Naive thymus-derived CD4-positive, alpha-beta T cell (primary cell): Measurements from ENCODE around the gene OVOL1. TPM values are rescaled to one million over a fixed set of nuclear protein-coding genes. Genes with fewer than 3 reads are reported as not detected.

Experiments used
- ATAC-seq: fragments of 150-1000 bp; cut with Tn5 transposase; 2 replicates; pipeline ENCODE4 v1.10.0; 2021; ENCODE audit warnings: mild to moderate bottlenecking, moderate library complexity
- CTCF ChIA-PET: fragments of 350-600 bp; sonication (Branson Sonifier 250); formaldehyde crosslinking; loops from one replicate; lab custom pipeline; 2021; ENCODE audit warnings: antibody characterized with exemption; lab: Charles Lee
- POLR2A ChIA-PET: fragments of 350-600 bp; sonication (Branson Sonifier 250); formaldehyde crosslinking; loops from one replicate; lab custom pipeline; 2021; ENCODE audit warnings: antibody characterized with exemption, inconsistent platforms; lab: Charles Lee
- DNase-seq, 9 donors: peaks; one replicate each; pipeline versions ENCODE4 v3.0.0 to v3.0.0-alpha.2; 2020 to 2022; ENCODE audit warnings: mixed read lengths in 1 of 9
- H3K27ac ChIP-seq: one replicate; pipeline ENCODE4 v1.7.0; 2013; ENCODE audit warnings: mild to moderate bottlenecking, low read depth, low read length, moderate library complexity
- H3K27me3 ChIP-seq, 2 donors: one replicate each; pipeline ENCODE4 v1.7.0; 2013; ENCODE audit warnings: low read length in 2 of 2, mild to moderate bottlenecking in 2 of 2, moderate library complexity in 2 of 2; ENCODE audit not compliant: control insufficient read depth in 2 of 2, insufficient read depth in 2 of 2
- H3K36me3 ChIP-seq, 3 experiments: 1 replicate in 2 of 3; 2 replicates in 1 of 3; pipeline ENCODE4 v1.7.0; 2013; ENCODE audit warnings: low read length in 3 of 3, mild to moderate bottlenecking in 3 of 3, moderate library complexity in 1 of 3; ENCODE audit not compliant: insufficient read depth in 3 of 3, control insufficient read depth in 2 of 3
- H3K4me1 ChIP-seq, 2 donors: one replicate each; pipeline ENCODE4 v1.7.0; 2013; ENCODE audit warnings: low read length in 2 of 2, mild to moderate bottlenecking in 2 of 2, moderate library complexity in 1 of 2; ENCODE audit not compliant: control insufficient read depth in 2 of 2, insufficient read depth in 2 of 2
- H3K4me3 ChIP-seq: 2 replicates; pipeline ENCODE4 v1.7.0; 2013; ENCODE audit warnings: mild to moderate bottlenecking, low read length
- H3K9me3 ChIP-seq, 3 experiments: 1 replicate in 2 of 3; 2 replicates in 1 of 3; pipeline ENCODE4 v1.7.0; 2013; ENCODE audit warnings: low read length in 3 of 3; ENCODE audit not compliant: control insufficient read depth in 2 of 3
- H3K27ac Mint-ChIP-seq, 9 donors: one replicate each; pipeline ENCODE4 v1.8.0; 2020 to 2022; ENCODE audit warnings: mixed read lengths in 9 of 9, mild to moderate bottlenecking in 8 of 9, moderate library complexity in 5 of 9, inconsistent platforms in 2 of 9
- H3K27me3 Mint-ChIP-seq, 5 donors: one replicate each; pipeline ENCODE4 v1.8.0; 2021 to 2022; ENCODE audit warnings: mixed read lengths in 5 of 5, mild to moderate bottlenecking in 1 of 5
- H3K36me3 Mint-ChIP-seq, 5 donors: one replicate each; pipeline ENCODE4 v1.8.0; 2020 to 2022; ENCODE audit warnings: mixed read lengths in 5 of 5, mild to moderate bottlenecking in 3 of 5, inconsistent platforms in 1 of 5
- H3K4me1 Mint-ChIP-seq, 7 donors: one replicate each; pipeline ENCODE4 v1.8.0; 2020 to 2022; ENCODE audit warnings: mixed read lengths in 7 of 7, mild to moderate bottlenecking in 3 of 7, inconsistent platforms in 1 of 7
- H3K4me3 Mint-ChIP-seq, 10 donors: one replicate each; pipeline ENCODE4 v1.8.0; 2020 to 2022; ENCODE audit warnings: mild to moderate bottlenecking in 10 of 10, mixed read lengths in 10 of 10, moderate library complexity in 6 of 10, inconsistent platforms in 2 of 10
- H3K9me3 Mint-ChIP-seq, 11 donors: one replicate each; pipeline ENCODE4 v1.8.0; 2020 to 2022; ENCODE audit warnings: mixed read lengths in 11 of 11, mild to moderate bottlenecking in 4 of 11, inconsistent platforms in 1 of 11, moderate library complexity in 1 of 11
- intact Hi-C, 2 donors: fragments of 100-400 bp; cut with micrococcal nuclease; formaldehyde crosslinking; loops; one replicate each; pipeline ENCODE4 v1.15.1; 2023
- polyA plus RNA-seq, 2 donors: library from polyadenylated mRNA; unstranded; fragments of 300-500 nt; fragmentation: Illumina TruSeq; gene quantifications; one replicate each; pipeline ENCODE4 v1.2.3, GENCODE V29; 2021
- total RNA-seq, 6 experiments: library from RNA in 5 of 6; stranded (reverse) in 5 of 6; gene quantifications; 1 replicate in 5 of 6; 2 replicates in 1 of 6; pipeline ENCODE4 v1.2.3 and lab custom pipeline; 2021 to 2026

The OVOL1 gene
- total and polyA plus RNA-seq, 7 experiments from 2014 or later: not detected

GRCh38 chr11:65790104-65790901, 3.4 kb downstream of the OVOL1 start:
- no peak for DNase-seq
- Histone ChIP-seq H3K4me3 (no peak overlapping the region), H3K27ac (no peak overlapping the region), H3K4me1 (peaks cover 15 to 19% of the 10 kb centered on the region in 2 donors), H3K9me3 (no peaks in the 10 kb centered on the region), H3K27me3 (peaks cover 10 to 12% of the 10 kb centered on the region in 2 donors), H3K36me3 (no peaks in the 10 kb centered on the region)
- Mint-ChIP-seq H3K9me3 (peaks cover 0 to 2% (median 0%) of the 10 kb centered on the region in 11 donors), H3K36me3 (peaks cover 0 to 4% (median 0%) of the 10 kb centered on the region in 5 donors), H3K27ac (peak overlapping the region in 1 of 9 donors; percentile 76), H3K4me3 (no peak overlapping the region), H3K27me3 (peaks cover 27 to 38% (median 34%) of the 10 kb centered on the region in 5 donors), H3K4me1 (peaks cover 7 to 29% (median 19%) of the 10 kb centered on the region in 7 donors)
- intact Hi-C loops: no loop called here
- ChIA-PET CTCF (interaction anchor here (0.6 to 1.2 kb wide), 3 partner anchors 12 to 411 kb away, joined by 3 to 6 read pairs (median 3); no protein-coding TSS in a partner anchor), POLR2A (interaction anchor here (0.9 kb wide), 1 partner anchor 10 kb away, joined by 3 read pairs; the partner anchor contains the start of gene AP5B1)
- ATAC-seq: no peak

- DNase-seq: no peak
- ChIA-PET CTCF (interaction anchor here (0.6 kb wide), 2 partner anchors 12 to 411 kb away, joined by 3 read pairs; no protein-coding TSS in a partner anchor), POLR2A (interaction anchor here (0.8 to 0.9 kb wide), 2 partner anchors 11 to 67 kb away, joined by 3 read pairs; partner anchors contain the start of gene AP5B1)
- no peak for ATAC-seq
- Histone ChIP-seq H3K27ac (no peak overlapping the region), H3K4me3 (no peak overlapping the region), H3K36me3 (no peaks in the 10 kb centered on the region), H3K27me3 (peaks cover 10 to 12% of the 10 kb centered on the region in 2 donors), H3K9me3 (no peaks in the 10 kb centered on the region), H3K4me1 (peaks cover 10 to 11% of the 10 kb centered on the region in 2 donors)
- H3K27me3 Mint-ChIP-seq: peaks cover 22 to 33% (median 26%) of the 10 kb centered on the region in 5 donors
- peak overlapping the region in 1 of 9 donors; percentile 76 for H3K27ac Mint-ChIP-seq
- H3K4me3 Mint-ChIP-seq: no peak overlapping the region
- peaks cover 0 to 2% (median 0%) of the 10 kb centered on the region in 5 donors for H3K36me3 Mint-ChIP-seq
- H3K4me1 Mint-ChIP-seq: peaks cover 0 to 29% (median 11%) of the 10 kb centered on the region in 7 donors
- peaks cover 0 to 2% (median 0%) of the 10 kb centered on the region in 11 donors for H3K9me3 Mint-ChIP-seq
- intact Hi-C loops: no loop called here
Measured at GRCh38 chr11:65790902-65791650, 4.2 kb downstream of the OVOL1 start.

- Histone ChIP-seq H3K9me3 (no peaks in the 10 kb centered on the region), H3K27me3 (peaks cover 10 to 12% of the 10 kb centered on the region in 2 donors), H3K4me3 (no peak overlapping the region), H3K27ac (no peak overlapping the region), H3K4me1 (peaks cover 9 to 10% of the 10 kb centered on the region in 2 donors), H3K36me3 (no peaks in the 10 kb centered on the region)
- H3K4me1 Mint-ChIP-seq: peaks cover 0 to 29% (median 11%) of the 10 kb centered on the region in 7 donors
- H3K9me3 Mint-ChIP-seq: peaks cover 0 to 2% (median 0%) of the 10 kb centered on the region in 11 donors
- peak overlapping the region in 1 of 9 donors; percentile 76 for H3K27ac Mint-ChIP-seq
- peaks cover 0 to 2% (median 0%) of the 10 kb centered on the region in 5 donors for H3K36me3 Mint-ChIP-seq
- peaks cover 22 to 37% (median 27%) of the 10 kb centered on the region in 5 donors for H3K27me3 Mint-ChIP-seq
- intact Hi-C loops: no loop called here
- peak in 2 of 9 donors; percentile 32 to 67 for DNase-seq
- peak; percentile 82 for ATAC-seq
- CTCF ChIA-PET: no interaction called here
- H3K4me3 Mint-ChIP-seq: no peak overlapping the region
- POLR2A ChIA-PET: interaction anchor here (0.5 to 0.8 kb wide), 2 partner anchors 67 to 610 kb away, joined by 3 read pairs; no protein-coding TSS in a partner anchor
Measured at GRCh38 chr11:65791719-65792213, 4.9 kb downstream of the OVOL1 start.

DNA sequence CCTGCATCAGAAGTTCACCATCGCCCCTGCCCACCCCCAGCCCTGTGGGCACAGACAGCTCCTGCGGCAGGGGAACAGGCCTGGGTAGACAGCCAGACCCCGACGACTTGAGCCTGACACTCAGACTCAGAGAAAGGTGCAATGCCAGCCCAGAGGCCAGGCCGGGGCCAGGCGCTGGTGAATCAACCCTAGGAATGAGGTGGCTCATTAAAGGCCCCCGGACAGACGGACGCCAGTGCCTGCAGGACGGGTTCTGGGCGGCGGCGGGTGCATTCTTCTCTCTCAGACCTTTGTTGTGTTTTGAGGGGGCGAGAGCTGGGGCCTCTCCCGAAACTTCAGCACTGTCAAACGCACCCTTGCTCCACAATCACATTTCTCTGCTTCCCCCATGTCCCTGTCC, 5.6 kb downstream of the OVOL1 start:
- H3K4me1 Mint-ChIP-seq: peaks cover 0 to 29% (median 7%) of the 10 kb centered on the region in 7 donors

DNA sequence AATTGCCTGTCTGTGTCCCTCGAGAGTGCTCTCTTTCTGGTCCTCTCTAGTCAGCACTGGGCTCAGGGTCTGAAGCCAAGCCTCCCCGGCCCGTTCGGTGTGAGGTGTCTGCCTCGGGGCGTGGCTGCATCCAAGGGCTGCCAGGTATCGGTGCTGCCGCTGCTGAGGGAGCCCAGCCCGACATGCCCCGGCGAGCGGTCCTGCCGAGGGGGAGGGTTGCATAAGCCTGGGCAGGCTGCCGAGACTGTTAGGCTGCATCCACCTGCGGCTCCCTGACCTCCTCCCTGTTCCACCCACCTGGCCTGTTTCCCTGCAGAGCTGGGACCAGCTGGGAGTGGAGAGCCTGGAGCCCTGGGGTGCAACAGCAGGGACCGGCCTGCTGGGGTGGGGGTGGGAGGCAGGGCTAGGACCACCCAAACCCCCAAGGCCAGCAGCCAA, 6.3 kb downstream of the OVOL1 start:
- H3K27ac ChIP-seq: no peak overlapping the region
- H3K4me1 Mint-ChIP-seq: peaks cover 0 to 27% (median 4%) of the 10 kb centered on the region in 7 donors
- intact Hi-C loops: no loop called here
- H3K4me3 Mint-ChIP-seq: no peak overlapping the region
- ChIA-PET CTCF (no interaction called here), POLR2A (no interaction called here)
- no peak overlapping the region for H3K4me3 ChIP-seq
- DNase-seq (no peak), ATAC-seq (no peak)
- no peaks in the 10 kb centered on the region for H3K9me3 Mint-ChIP-seq
- H3K4me1 ChIP-seq: peaks cover 3 to 5% of the 10 kb centered on the region in 2 donors
- H3K27ac Mint-ChIP-seq: peak overlapping the region in 1 of 9 donors; percentile 38
- H3K36me3 Mint-ChIP-seq: peaks cover 0 to under 1% (median 0%) of the 10 kb centered on the region in 5 donors
- peaks cover 10% of the 10 kb centered on the region in 2 donors for H3K27me3 ChIP-seq
- no peaks in the 10 kb centered on the region for H3K36me3 ChIP-seq
- H3K9me3 ChIP-seq: no peaks in the 10 kb centered on the region
- peaks cover 16 to 39% (median 23%) of the 10 kb centered on the region in 5 donors for H3K27me3 Mint-ChIP-seq

More for the DNA sequence above, 5.6 kb downstream of the OVOL1 start:
- peaks cover 0 to 2% (median 0%) of the 10 kb centered on the region in 11 donors for H3K9me3 Mint-ChIP-seq
- no peak overlapping the region for H3K4me3 ChIP-seq
- H3K27ac Mint-ChIP-seq: peak overlapping the region in 1 of 9 donors; percentile 73
- no peaks in the 10 kb centered on the region for H3K36me3 ChIP-seq
- H3K4me3 Mint-ChIP-seq: no peak overlapping the region
- no peak overlapping the region for H3K27ac ChIP-seq
- intact Hi-C loops: no loop called here
- peaks cover 9 to 10% of the 10 kb centered on the region in 2 donors for H3K4me1 ChIP-seq
- peaks cover 0 to 2% (median 0%) of the 10 kb centered on the region in 5 donors for H3K36me3 Mint-ChIP-seq
- peaks cover 10% of the 10 kb centered on the region in 2 donors for H3K27me3 ChIP-seq
- ChIA-PET POLR2A (interaction anchor here (0.5 kb wide), 1 partner anchor 609 kb away, joined by 3 read pairs; no protein-coding TSS in a partner anchor), CTCF (no interaction called here)
- H3K9me3 ChIP-seq: no peaks in the 10 kb centered on the region
- H3K27me3 Mint-ChIP-seq: peaks cover 18 to 36% (median 27%) of the 10 kb centered on the region in 5 donors
- DNase-seq: no peak
- ATAC-seq: no peak
